GM12801 (cell line): Measurements from ENCODE around the gene KRT83.

Source experiments
- CTCF ChIP-seq: IDR thresholded peaks from one replicate; pipeline ENCODE4 v1.5.1; 2011; ENCODE audit warnings: control low read depth; ENCODE audit not compliant: insufficient read length; ENCODE audit errors: extremely low read depth

Gene KRT83

GRCh38 chr12:52351196-52352059 is 30.2 kb upstream of the KRT83 start:
- TF ChIP-seq CTCF, result no peak

- TF ChIP-seq CTCF, result no peak
Measured at GRCh38 chr12:52350786-52351185, 29.6 kb upstream of the KRT83 start.

GRCh38 chr12:52350021-52350620 is 28.9 kb upstream of the KRT83 start:
- no peak for TF ChIP-seq CTCF

GRCh38 chr12:52349196-52349595 is 28.0 kb upstream of the KRT83 start:
- TF ChIP-seq CTCF, result no peak

GRCh38 chr12:52347551-52348510 is 26.6 kb upstream of the KRT83 start:
- no peak for TF ChIP-seq CTCF

- no peak for TF ChIP-seq CTCF
Measured at GRCh38 chr12:52347016-52347415, 25.8 kb upstream of the KRT83 start.

GRCh38 chr12:52346593-52346992 is 25.4 kb upstream of the KRT83 start:
- TF ChIP-seq CTCF, result no peak
